BE2C (cell line): Measurements from ENCODE around the gene ARMH4.
A peak's percentile ranks its signal among the peaks of the same experiment; 100 is the strongest.

ENCODE experiments used
- DNase-seq: peaks from one replicate; pipeline ENCODE4 v3.0.0-alpha.2; 2020
- H3K27me3 ChIP-seq: fragments of 250-450 bp; sonication (Bioruptor Pico); 2 replicates; pipeline ENCODE4 v1.5.1; 2020; ENCODE audit warnings: mild to moderate bottlenecking
- H3K36me3 ChIP-seq: fragments of 250-450 bp; sonication (Bioruptor Pico); 2 replicates; pipeline ENCODE4 v1.5.1; 2020; ENCODE audit warnings: mild to moderate bottlenecking
- H3K4me1 ChIP-seq: fragments of 250-450 bp; sonication (Bioruptor Pico); 2 replicates; pipeline ENCODE4 v1.5.1; 2020
- H3K4me3 ChIP-seq: 2 replicates; pipeline ENCODE4 v1.5.1; 2011; ENCODE audit warnings: low read depth, low read length
- H3K9me3 ChIP-seq: fragments of 250-450 bp; sonication (Bioruptor Pico); 2 replicates; pipeline ENCODE4 v1.5.1; 2020
- CTCF ChIP-seq: IDR thresholded peaks from 2 replicates; pipeline ENCODE4 v1.5.1; 2012; ENCODE audit warnings: mild to moderate bottlenecking, low read depth, low read length

The ARMH4 gene

GRCh38 chr14:58066115-58066514, 85.9 kb downstream of the ARMH4 start:
- Histone ChIP-seq H3K4me1 (no peaks in the 10 kb centered on the region), H3K27me3 (no peaks in the 10 kb centered on the region; the same call in 1 of the 2 replicates), H3K4me3 (no peak overlapping the region), H3K36me3 (no peaks in the 10 kb centered on the region), H3K9me3 (no peaks in the 10 kb centered on the region)
- TF ChIP-seq CTCF: no peak
- DNase-seq: no peak

DNA sequence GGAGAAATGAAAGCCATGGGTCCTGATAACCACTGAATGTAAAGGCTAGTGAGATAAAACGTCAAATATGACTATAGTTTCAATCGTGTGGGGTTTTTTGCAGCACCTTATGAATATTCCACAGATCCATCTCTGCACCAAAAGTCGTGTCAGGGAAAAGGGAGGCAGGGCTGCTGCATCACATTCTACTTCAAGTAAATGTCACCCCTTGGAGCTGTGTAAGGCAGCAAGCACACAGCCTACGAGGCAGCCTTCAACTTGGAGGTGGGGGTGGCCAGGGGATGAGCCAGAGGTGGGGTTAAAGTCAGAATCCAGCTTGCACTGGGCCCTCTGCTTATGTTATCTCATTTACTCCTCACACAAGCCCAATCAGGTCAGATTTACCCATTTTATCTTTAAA, 90.4 kb downstream of the ARMH4 start:
- no peaks in the 10 kb centered on the region for H3K4me1 ChIP-seq
- peaks cover 9% of the 10 kb centered on the region for H3K27me3 ChIP-seq
- TF ChIP-seq CTCF: no peak
- H3K9me3 ChIP-seq: no peaks in the 10 kb centered on the region
- no peak for DNase-seq
- no peak overlapping the region for H3K4me3 ChIP-seq
- no peaks in the 10 kb centered on the region for H3K36me3 ChIP-seq

DNA sequence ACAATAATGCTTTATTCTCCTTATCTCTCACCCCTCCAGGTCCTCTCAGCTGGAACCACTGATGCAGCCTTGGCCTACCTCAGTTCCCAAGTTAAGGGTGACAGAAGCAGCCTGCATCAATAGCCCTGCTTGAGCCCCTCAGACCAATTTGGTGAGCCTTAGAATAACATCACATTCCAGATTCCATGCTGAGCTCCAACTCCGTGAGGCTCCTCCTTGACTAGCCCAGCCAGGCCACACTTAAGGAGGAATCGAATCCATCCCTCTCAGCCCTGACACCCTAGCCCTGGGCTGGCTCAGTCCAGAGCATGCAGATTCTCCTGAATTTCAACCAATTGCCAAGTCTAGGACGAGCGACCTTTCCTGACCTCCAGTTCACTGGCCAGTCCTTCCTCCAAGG, 91.1 kb downstream of the ARMH4 start:
- no peaks in the 10 kb centered on the region for H3K9me3 ChIP-seq
- no peak for DNase-seq
- H3K4me3 ChIP-seq: no peak overlapping the region
- no peaks in the 10 kb centered on the region for H3K4me1 ChIP-seq
- peaks cover 9% of the 10 kb centered on the region for H3K27me3 ChIP-seq
- no peaks in the 10 kb centered on the region for H3K36me3 ChIP-seq
- TF ChIP-seq CTCF: no peak

DNA sequence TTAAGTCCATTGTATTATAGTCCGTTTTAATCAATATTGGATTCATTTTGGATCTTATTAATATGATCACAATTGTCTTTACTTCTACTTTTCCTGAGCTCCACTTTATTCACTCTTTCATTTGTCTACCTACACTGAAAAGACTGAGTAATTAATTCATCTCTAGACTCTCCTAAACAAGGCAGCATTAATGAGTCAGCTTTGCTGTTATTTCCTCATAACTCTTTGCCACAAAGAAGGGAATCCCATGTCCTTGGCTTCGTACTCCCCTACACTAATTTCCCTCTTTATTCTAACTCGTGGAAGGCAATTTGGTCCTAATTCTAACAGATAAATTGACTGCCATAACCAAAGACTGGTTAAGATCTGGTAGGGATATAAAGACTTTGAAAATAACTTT, 91.9 kb downstream of the ARMH4 start:
- TF ChIP-seq CTCF: no peak
- Histone ChIP-seq H3K27me3 (peaks cover 9% of the 10 kb centered on the region), H3K4me3 (no peak overlapping the region), H3K4me1 (no peaks in the 10 kb centered on the region), H3K36me3 (no peaks in the 10 kb centered on the region), H3K9me3 (no peaks in the 10 kb centered on the region)
- no peak for DNase-seq

- no peaks in the 10 kb centered on the region for H3K9me3 ChIP-seq
- TF ChIP-seq CTCF: no peak
- no peaks in the 10 kb centered on the region for H3K36me3 ChIP-seq
- H3K4me1 ChIP-seq: no peaks in the 10 kb centered on the region
- DNase-seq: peak; percentile 8
- peaks cover 9% of the 10 kb centered on the region for H3K27me3 ChIP-seq
- H3K4me3 ChIP-seq: no peak overlapping the region
Observed at GRCh38 chr14:58059126-58059525, 92.9 kb downstream of the ARMH4 start.

DNA sequence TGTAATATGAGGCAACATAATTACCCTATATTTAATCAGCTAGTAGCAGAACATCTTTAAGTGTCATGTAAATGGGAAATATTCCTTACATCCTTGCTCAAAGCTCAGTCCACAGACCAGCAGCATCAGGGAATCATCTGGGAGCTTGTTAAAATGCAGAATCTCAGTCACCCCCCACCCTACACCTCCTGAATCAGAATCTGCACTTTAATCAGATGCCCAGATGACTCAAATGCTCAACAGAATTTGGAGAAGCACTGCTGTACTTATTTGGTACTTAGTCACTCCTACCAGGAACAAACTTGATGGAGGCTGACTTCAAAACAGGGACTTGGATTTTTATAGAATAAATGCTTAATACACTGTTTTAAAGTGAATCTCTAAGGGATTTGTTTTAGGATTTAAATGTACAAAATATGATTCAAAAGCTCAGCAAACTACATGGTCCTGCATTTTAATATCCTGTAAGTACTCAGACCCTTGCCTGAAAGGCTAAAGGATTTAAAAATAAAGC, 96.5 kb downstream of the ARMH4 start:
- no peak for DNase-seq
- peaks cover 13% of the 10 kb centered on the region for H3K27me3 ChIP-seq
- H3K4me1 ChIP-seq: no peaks in the 10 kb centered on the region
- no peaks in the 10 kb centered on the region for H3K36me3 ChIP-seq
- no peaks in the 10 kb centered on the region for H3K9me3 ChIP-seq
- no peak for TF ChIP-seq CTCF
- H3K4me3 ChIP-seq: no peak overlapping the region
